OCI-LY7 (cell line): ENCODE measurements around the gene LPP.

Experiments
- CTCF ChIP-seq: fragments of 200-600 bp; sonication (generic); conservative IDR thresholded peaks from 2 replicates; pipeline ENCODE4 v1.5.1; 2014; ENCODE audit warnings: mild to moderate bottlenecking, antibody characterized with exemption, low read length, moderate library complexity, mixed read lengths
- EZH2phosphoT487 ChIP-seq: fragments of 200-600 bp; sonication (generic); IDR thresholded peaks from 2 replicates; pipeline ENCODE4 v1.6.1; 2018; ENCODE audit warnings: low read depth, borderline replicate concordance, mild to moderate bottlenecking, mixed run types, antibody characterized with exemption, low read length, moderate library complexity, mixed read lengths

- TF ChIP-seq CTCF (no peak), EZH2phosphoT487 (no peak)
Observed at GRCh38 chr3:188350961-188351360, 197.0 kb downstream of the LPP start.
